Thoracic aorta (tissue), 2 donors: Measurements from ENCODE around the gene ACADM. TPM values are rescaled to one million over a fixed set of nuclear protein-coding genes. Genes with fewer than 3 reads are reported as not detected.
"Not testable (repeated sequence)": the region's sequence is repeated elsewhere in the genome, so short reads cannot be mapped to it uniquely, and the experiment has no call there.

Experiments
- ATAC-seq: fragments of 150-250 bp; one replicate; pipeline ENCODE4 v1.8.0; 2017; ENCODE audit warnings: low read depth; ENCODE audit not compliant: insufficient number of reproducible peaks, low FRiP score
- DNase-seq: peaks from one replicate; pipeline ENCODE4 v3.0.0-alpha.2; 2020; ENCODE audit warnings: low spot score
- H3K27ac ChIP-seq, 2 donors: fragments of 200-600 bp; sonication (generic); 1 replicate in 1 of 2; 2 replicates in 1 of 2; pipeline ENCODE4 v1.5.1; 2016; ENCODE audit warnings: mild to moderate bottlenecking in 2 of 2, moderate library complexity in 2 of 2
- H3K27me3 ChIP-seq: fragments of 200-600 bp; sonication (generic); replicated peaks from 2 replicates; pipeline ENCODE4 v1.6.0; 2016; ENCODE audit warnings: mild to moderate bottlenecking; ENCODE audit not compliant: insufficient read depth
- H3K36me3 ChIP-seq: fragments of 200-600 bp; sonication (generic); one replicate; pipeline ENCODE4 v1.5.1; 2016
- H3K4me1 ChIP-seq, 2 donors: fragments of 200-600 bp; sonication (generic); 1 replicate in 1 of 2; 2 replicates in 1 of 2; pipeline versions ENCODE4 v1.5.1 to v1.6.0; 2016; ENCODE audit warnings: low read depth in 2 of 2, mild to moderate bottlenecking in 1 of 2; ENCODE audit not compliant: control insufficient read depth in 1 of 2
- H3K4me3 ChIP-seq: fragments of 200-600 bp; sonication (generic); 2 replicates; pipeline ENCODE4 v1.5.1; 2016; ENCODE audit warnings: mild to moderate bottlenecking
- H3K9me3 ChIP-seq: fragments of 200-600 bp; sonication (generic); 2 replicates; pipeline ENCODE4 v1.5.1; 2016
- total RNA-seq, 2 donors: library from RNA; depleted of rRNA; stranded (reverse); fragments of >200 nt; gene quantifications; one replicate each; pipeline versions ENCODE4 v1.1.0 to v1.2.3, GENCODE V29; 2016
- TF ChIP-seq, protein P1 (sequence below): fragments of 200-600 bp; sonication (generic); IDR thresholded peaks from one replicate; pipeline ENCODE4 v1.5.1; 2019; ENCODE audit warnings: antibody characterized with exemption

Gene ACADM
- total RNA-seq, 2 donors from 2014 or later = 22.3 to 29.3 TPM

DNA sequence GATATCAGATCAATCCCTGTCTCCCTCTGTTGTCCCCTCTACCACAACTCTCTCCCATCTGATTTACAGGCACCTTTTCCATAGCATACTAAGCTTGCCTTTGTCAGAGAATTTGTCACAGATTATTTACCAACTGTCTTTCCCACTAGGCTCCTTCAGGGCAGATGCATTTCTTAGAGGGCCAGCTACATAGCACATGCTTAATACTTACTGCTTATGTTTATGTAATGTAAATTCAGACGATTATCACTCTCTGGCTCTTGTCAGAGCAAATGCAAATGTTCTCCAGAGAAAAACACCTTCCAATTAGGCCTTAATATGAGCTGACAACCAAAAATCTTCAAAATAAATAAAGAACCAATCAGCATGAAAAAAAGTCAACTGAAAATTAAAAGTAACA lies 46.3 kb downstream of the ACADM start:
- H3K9me3 ChIP-seq = no peaks in the 10 kb centered on the region
- peaks cover 0 to 8% of the 10 kb centered on the region in 2 donors for H3K4me1 ChIP-seq
- H3K27me3 ChIP-seq = no peaks in the 10 kb centered on the region
- H3K4me3 ChIP-seq = no peak overlapping the region
- DNase-seq = no peak
- no peak overlapping the region for H3K27ac ChIP-seq
- no peak for ATAC-seq
- TF ChIP-seq, protein P1, sequence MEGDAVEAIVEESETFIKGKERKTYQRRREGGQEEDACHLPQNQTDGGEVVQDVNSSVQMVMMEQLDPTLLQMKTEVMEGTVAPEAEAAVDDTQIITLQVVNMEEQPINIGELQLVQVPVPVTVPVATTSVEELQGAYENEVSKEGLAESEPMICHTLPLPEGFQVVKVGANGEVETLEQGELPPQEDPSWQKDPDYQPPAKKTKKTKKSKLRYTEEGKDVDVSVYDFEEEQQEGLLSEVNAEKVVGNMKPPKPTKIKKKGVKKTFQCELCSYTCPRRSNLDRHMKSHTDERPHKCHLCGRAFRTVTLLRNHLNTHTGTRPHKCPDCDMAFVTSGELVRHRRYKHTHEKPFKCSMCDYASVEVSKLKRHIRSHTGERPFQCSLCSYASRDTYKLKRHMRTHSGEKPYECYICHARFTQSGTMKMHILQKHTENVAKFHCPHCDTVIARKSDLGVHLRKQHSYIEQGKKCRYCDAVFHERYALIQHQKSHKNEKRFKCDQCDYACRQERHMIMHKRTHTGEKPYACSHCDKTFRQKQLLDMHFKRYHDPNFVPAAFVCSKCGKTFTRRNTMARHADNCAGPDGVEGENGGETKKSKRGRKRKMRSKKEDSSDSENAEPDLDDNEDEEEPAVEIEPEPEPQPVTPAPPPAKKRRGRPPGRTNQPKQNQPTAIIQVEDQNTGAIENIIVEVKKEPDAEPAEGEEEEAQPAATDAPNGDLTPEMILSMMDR = no peak
- no peaks in the 10 kb centered on the region for H3K36me3 ChIP-seq

DNA sequence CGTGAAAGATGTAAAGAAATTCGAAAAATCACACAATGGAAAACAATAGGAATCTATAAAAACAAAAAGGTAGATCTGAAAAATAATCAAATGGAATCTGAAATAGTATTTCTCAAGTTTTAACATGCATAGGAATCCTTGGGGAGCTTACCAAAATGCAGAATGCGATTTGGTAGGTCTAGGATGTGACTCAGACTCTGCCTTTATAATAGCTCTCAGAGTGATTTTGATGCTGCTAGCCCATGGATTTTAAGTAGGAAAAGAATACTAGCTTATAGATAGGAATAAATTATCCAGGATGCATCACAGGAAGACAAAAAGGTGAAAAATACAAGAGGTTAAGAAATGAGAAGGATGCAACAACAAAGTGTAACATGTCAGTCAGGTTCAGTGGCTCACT lies 47.5 kb downstream of the ACADM start:
- no peaks in the 10 kb centered on the region for H3K4me1 ChIP-seq
- no peaks in the 10 kb centered on the region for H3K36me3 ChIP-seq
- no peaks in the 10 kb centered on the region for H3K9me3 ChIP-seq
- no peak for ATAC-seq
- no peak overlapping the region for H3K4me3 ChIP-seq
- H3K27ac ChIP-seq = no peak overlapping the region
- DNase-seq = no peak
- TF ChIP-seq, protein P1 = no peak
- H3K27me3 ChIP-seq = no peaks in the 10 kb centered on the region

DNA sequence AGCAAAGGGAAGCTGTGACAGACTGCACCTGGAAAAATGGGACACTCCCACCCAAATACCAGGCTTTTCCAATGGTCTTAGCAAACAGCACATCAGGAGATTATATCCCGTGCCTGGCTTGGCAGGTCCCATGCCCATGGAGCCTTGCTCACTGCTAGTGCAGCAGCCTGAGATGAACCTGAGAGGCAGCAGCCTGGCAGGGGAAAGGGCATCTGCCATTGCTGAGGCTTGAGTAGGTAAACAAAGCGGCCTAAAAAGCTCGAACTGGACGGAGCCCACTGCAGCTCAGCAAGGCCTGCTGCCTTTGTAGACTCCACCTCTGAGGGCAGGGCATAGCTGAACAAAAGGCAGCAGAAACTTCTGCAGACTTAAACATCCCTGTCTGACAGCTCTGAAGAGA lies 53.3 kb downstream of the ACADM start:
- H3K27ac ChIP-seq, H3K9me3 ChIP-seq, H3K4me3 ChIP-seq, ATAC-seq, DNase-seq, H3K36me3 ChIP-seq, H3K27me3 ChIP-seq, H3K4me1 ChIP-seq: not testable (repeated sequence)

DNA sequence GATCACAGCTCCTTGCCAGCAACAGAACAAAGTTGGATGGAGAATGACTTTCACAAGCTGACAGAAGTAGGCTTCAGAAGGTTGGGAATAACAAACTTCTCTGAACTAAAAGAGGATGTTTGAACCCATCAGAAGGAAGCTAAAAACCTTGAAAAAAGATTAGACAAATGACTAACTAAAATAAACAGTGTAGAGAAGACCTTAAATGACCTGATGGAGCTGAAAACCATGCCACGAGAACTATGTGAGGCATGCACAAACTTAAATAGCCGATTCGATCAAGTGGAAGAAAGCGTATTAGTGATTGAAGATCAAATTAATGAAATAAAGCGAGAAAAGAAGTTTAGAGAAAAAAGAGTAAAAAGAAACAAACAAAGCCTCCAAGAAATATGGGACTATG lies 54.2 kb downstream of the ACADM start:
- H3K36me3 ChIP-seq, DNase-seq, H3K27me3 ChIP-seq, H3K4me1 ChIP-seq, H3K27ac ChIP-seq, ATAC-seq, H3K4me3 ChIP-seq, H3K9me3 ChIP-seq: not testable (repeated sequence)

DNA sequence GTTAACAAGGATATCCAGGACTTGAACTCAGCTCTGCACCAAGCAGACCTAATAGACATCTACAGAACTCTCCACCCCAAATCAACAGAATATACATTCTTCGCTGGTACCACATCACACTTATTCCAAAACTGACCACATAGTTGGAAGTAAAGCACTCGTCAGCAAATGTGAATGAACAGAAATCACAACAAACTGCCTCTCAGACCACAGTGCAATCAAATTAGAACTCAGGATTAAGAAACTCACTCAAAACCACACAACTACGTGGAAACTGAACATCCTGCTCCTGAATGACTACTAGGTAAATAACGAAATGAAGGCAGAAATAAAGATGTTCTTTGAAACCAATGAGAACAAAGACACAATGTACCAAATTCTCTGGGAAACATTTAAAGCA lies 55.7 kb downstream of the ACADM start:
- not testable (repeated sequence) for H3K4me3 ChIP-seq, DNase-seq, H3K4me1 ChIP-seq, H3K36me3 ChIP-seq, ATAC-seq, H3K27me3 ChIP-seq, H3K9me3 ChIP-seq, H3K27ac ChIP-seq

DNA sequence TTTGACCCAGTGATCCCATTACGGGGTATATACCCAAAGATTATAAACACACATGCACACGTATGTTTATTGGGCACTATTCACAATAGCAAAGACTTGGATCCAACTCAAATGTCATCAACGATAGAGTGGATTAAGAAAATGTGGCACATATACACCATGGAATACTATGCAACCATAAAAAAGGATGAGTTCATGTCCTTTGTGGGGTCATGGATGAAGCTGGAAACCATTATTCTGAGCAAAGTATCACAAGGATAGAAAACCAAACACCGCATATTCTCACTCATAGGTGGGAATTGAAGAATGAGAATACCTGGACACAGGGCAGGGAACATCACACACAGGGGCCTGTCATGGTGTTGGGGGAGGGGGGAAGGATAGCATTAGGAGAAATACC lies 59.4 kb downstream of the ACADM start:
- not testable (repeated sequence) for ATAC-seq, DNase-seq

DNA sequence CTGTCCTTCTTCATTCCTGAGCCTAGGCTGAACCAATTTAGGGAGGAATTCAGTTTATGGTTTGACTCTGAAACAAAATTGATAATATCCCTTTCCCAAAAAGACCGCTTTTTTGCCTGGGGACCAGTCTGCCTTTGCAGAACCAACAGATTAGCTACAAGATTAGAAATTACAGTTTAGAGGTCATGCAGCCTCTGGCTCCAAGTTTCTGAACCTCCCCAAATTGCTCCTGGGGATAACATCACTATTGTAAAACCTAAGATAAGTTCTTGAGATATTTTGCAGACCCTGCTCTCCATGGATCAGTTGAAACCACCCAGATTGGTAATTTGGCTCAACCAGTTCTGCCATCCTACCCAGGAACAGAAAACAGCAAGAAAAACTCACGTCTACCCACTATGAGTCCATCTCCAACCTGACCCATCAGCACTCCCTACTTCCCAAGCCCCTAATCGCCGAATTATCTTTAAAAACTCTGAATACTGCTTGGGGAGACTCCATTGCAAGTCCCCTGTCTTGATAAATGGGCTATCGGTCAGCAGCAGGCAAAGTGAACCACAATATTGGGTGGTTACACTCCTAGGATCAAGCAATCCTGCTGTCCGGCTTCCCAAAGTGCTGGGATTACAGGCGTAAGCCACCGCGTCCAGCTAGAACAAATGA lies 60.9 kb downstream of the ACADM start:
- Histone ChIP-seq H3K36me3 (peaks cover 7% of the 10 kb centered on the region), H3K27ac (peak overlapping the region; percentile 74 to 91), H3K9me3 (no peaks in the 10 kb centered on the region), H3K4me3 (peak overlapping the region; percentile 89), H3K27me3 (no peaks in the 10 kb centered on the region), H3K4me1 (peaks cover 30 to 42% of the 10 kb centered on the region in 2 donors)
- DNase-seq (no peak), ATAC-seq (peak; percentile 22)
- TF ChIP-seq, protein P1 = no peak

More for the DNA sequence above, 59.4 kb downstream of the ACADM start:
- H3K27me3 ChIP-seq, H3K4me3 ChIP-seq, H3K36me3 ChIP-seq, H3K9me3 ChIP-seq, H3K27ac ChIP-seq: not testable (repeated sequence)
- H3K4me1 ChIP-seq = peaks cover 16 to 28% of the 10 kb centered on the region in 2 donors
